B cell (primary cell): ENCODE results near the gene FFAR3. TPM values are rescaled to one million over a fixed set of nuclear protein-coding genes. Genes with fewer than 3 reads are reported as not detected.

ENCODE experiments used
- ATAC-seq: fragments of 200-7000 bp; cut with Tn5 transposase; one replicate; pipeline ENCODE4 v1.10.0; 2021; ENCODE audit warnings: low read depth, mild to moderate bottlenecking, moderate number of reproducible peaks, moderate library complexity
- CTCF ChIA-PET: fragments of 350-600 bp; sonication (Branson Sonifier 250); formaldehyde crosslinking; loops from one replicate; lab custom pipeline; 2021; ENCODE audit warnings: antibody characterized with exemption, inconsistent platforms; lab: Charles Lee
- POLR2A ChIA-PET: fragments of 350-600 bp; sonication (Branson Sonifier 250); formaldehyde crosslinking; loops from one replicate; lab custom pipeline; 2021; ENCODE audit warnings: antibody characterized with exemption; lab: Charles Lee
- DNase-seq: peaks from one replicate; pipeline ENCODE4 v3.0.0; 2013
- H2AFZ ChIP-seq: 2 replicates; pipeline ENCODE4 v1.6.1; 2012; ENCODE audit warnings: mild to moderate bottlenecking, low read depth, low read length; ENCODE audit not compliant: insufficient read depth, poor library complexity, severe bottlenecking
- H3K27ac ChIP-seq, 2 donors: 1 replicate in 1 of 2; 2 replicates in 1 of 2; pipeline ENCODE4 v1.5.1; 2012 to 2013; ENCODE audit warnings: low read length in 2 of 2, mild to moderate bottlenecking in 2 of 2, moderate library complexity in 1 of 2
- H3K27me3 ChIP-seq, 4 experiments: fragments of 200-600 bp in 1 of 4; sonication (generic) in 1 of 4; replicated peaks in 1 of 4; 1 replicate in 2 of 4; 2 replicates in 2 of 4; pipeline versions ENCODE4 v1.6.1 to v1.7.0; 2013 to 2016; ENCODE audit warnings: low read length in 3 of 4, mild to moderate bottlenecking in 2 of 4, mixed read lengths in 1 of 4, moderate library complexity in 1 of 4; ENCODE audit not compliant: insufficient read depth in 4 of 4, control insufficient read depth in 3 of 4; ENCODE audit errors: control extremely low read depth in 1 of 4
- H3K36me3 ChIP-seq, 2 experiments: replicated peaks in 1 of 2; 1 replicate in 1 of 2; 2 replicates in 1 of 2; pipeline versions ENCODE4 v1.6.1 to v1.7.1; 2013; ENCODE audit warnings: low read length in 1 of 2; ENCODE audit not compliant: insufficient read depth in 2 of 2, control insufficient read depth in 1 of 2; ENCODE audit errors: control extremely low read depth in 1 of 2, extremely low read depth in 1 of 2
- H3K4me1 ChIP-seq, 2 donors: fragments of 200-600 bp in 1 of 2; sonication (generic) in 1 of 2; 1 replicate in 1 of 2; 2 replicates in 1 of 2; pipeline versions ENCODE4 v1.5.1 to v1.6.1; 2013 to 2017; ENCODE audit warnings: low read length in 2 of 2; ENCODE audit not compliant: control insufficient read depth in 2 of 2, insufficient read depth in 2 of 2
- H3K4me2 ChIP-seq: replicated peaks from 2 replicates; pipeline ENCODE3; 2012; ENCODE audit warnings: mild to moderate bottlenecking, low read depth, low read length; ENCODE audit not compliant: poor library complexity, severe bottlenecking
- H3K4me3 ChIP-seq, 5 experiments: fragments of 200-600 bp in 1 of 5; sonication (generic) in 1 of 5; 1 replicate in 3 of 5; 2 replicates in 2 of 5; pipeline versions ENCODE4 v1.5.1 to v1.7.0; 2011 to 2016; ENCODE audit warnings: low read length in 4 of 5, mild to moderate bottlenecking in 4 of 5, low read depth in 2 of 5, control low read depth in 1 of 5, moderate library complexity in 1 of 5; ENCODE audit not compliant: insufficient read depth in 1 of 5; ENCODE audit errors: control extremely low read depth in 1 of 5, extremely low read depth in 1 of 5
- H3K79me2 ChIP-seq: fragments of 200-600 bp; sonication (generic); one replicate; pipeline ENCODE4 v1.6.0; 2016; ENCODE audit warnings: low read length; ENCODE audit not compliant: control insufficient read depth, insufficient read depth
- H3K9ac ChIP-seq: fragments of 200-600 bp; sonication (generic); 2 replicates; pipeline ENCODE4 v1.6.1; 2017; ENCODE audit warnings: mild to moderate bottlenecking, low read length, moderate library complexity
- H3K9me3 ChIP-seq, 3 donors: one replicate each; pipeline versions ENCODE4 v1.6.1 to v1.7.1; 2013; ENCODE audit warnings: low read length in 2 of 3; ENCODE audit not compliant: control insufficient read depth in 2 of 3, insufficient read depth in 1 of 3; ENCODE audit errors: control extremely low read depth in 1 of 3
- H4K20me1 ChIP-seq: 2 replicates; pipeline ENCODE4 v1.6.0; 2012; ENCODE audit warnings: mild to moderate bottlenecking, low read length; ENCODE audit not compliant: insufficient read depth, control insufficient read depth, poor library complexity, severe bottlenecking
- H3K27ac Mint-ChIP-seq: one replicate; pipeline ENCODE4 v1.8.0; 2021; ENCODE audit warnings: mixed read lengths
- H3K27me3 Mint-ChIP-seq: one replicate; pipeline ENCODE4 v1.8.0; 2021; ENCODE audit warnings: mixed read lengths
- H3K4me1 Mint-ChIP-seq: one replicate; pipeline ENCODE4 v1.8.0; 2021; ENCODE audit warnings: mixed read lengths
- H3K4me3 Mint-ChIP-seq: one replicate; pipeline ENCODE4 v1.8.0; 2021; ENCODE audit warnings: mixed read lengths
- H3K9me3 Mint-ChIP-seq: one replicate; pipeline ENCODE4 v1.8.0; 2022; ENCODE audit warnings: mixed read lengths; ENCODE audit not compliant: insufficient read depth
- EZH2 ChIP-seq: IDR thresholded peaks from 2 replicates; pipeline ENCODE4 v1.6.1; 2012; ENCODE audit warnings: borderline replicate concordance, low read depth, mild to moderate bottlenecking, moderate library complexity, low read length; ENCODE audit not compliant: insufficient read depth, poor library complexity, severe bottlenecking
- WGBS: methylation state at CpG from one replicate; pipeline ENCODE4 v1.1.5; 2013; ENCODE audit warnings: missing lambda C conversion rate; ENCODE audit not compliant: insufficient coverage; 5-methylcytosine and 5-hydroxymethylcytosine counted together
- intact Hi-C: fragments of 100-400 bp; cut with micrococcal nuclease; formaldehyde crosslinking; loops from one replicate; pipeline ENCODE4 v1.10.0; 2022
- polyA plus RNA-seq: library from polyadenylated mRNA; depleted of rRNA; stranded (reverse); fragments of >200 nt; gene quantifications from 2 replicates; pipeline ENCODE4 v1.2.3, GENCODE V29; 2012
- total RNA-seq, 2 donors: library from RNA; stranded (reverse); fragments of 120-200 nt in 1 of 2; gene quantifications; 1 replicate in 1 of 2; 2 replicates in 1 of 2; pipeline versions ENCODE4 v1.2.3 to v1.2.4, GENCODE V29; 2013 to 2022
- TF ChIP-seq, protein P1 (sequence below): fragments of 200-600 bp; IDR thresholded peaks from one replicate; pipeline ENCODE4 v1.8.0; 2022; ENCODE audit warnings: antibody characterized with exemption, mild to moderate bottlenecking

The FFAR3 gene
- total and polyA plus RNA-seq, 2 donors (not counting 1 experiment from before 2014, with no cell fraction given) = 0.63 TPM; not detected in 1

DNA sequence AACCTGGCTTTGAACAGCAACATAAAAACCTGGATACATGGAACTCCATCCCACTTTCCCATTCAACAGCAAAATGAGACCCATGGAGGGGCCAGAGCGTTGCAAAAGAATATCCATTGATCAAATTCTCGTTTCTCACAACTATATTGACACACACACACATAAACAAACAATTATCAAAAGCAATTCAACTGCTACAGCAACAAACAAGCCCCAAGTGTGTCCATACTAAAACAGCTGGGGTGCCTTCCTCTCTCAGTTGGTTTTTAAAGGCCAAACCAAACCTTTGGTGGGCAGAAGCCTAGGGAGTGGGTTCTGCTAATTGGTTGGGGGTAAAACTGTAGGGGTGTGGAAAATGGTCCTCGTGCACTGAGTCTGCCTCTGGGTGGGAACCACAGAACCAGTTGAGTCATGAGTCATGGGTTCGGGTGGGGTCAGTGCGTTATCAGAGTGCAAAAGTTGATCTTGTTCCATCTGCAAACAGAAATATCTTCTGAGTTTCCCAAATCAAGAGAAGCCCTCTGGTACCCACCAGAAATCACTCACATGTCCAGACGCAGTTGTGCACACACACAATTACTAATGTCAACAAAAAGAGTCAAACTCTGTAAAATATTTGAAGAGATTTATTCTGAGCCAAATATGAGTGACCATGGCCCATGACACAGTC lies 31.1 kb downstream of the FFAR3 start:
- no peak for TF ChIP-seq EZH2
- TF ChIP-seq, protein P1, sequence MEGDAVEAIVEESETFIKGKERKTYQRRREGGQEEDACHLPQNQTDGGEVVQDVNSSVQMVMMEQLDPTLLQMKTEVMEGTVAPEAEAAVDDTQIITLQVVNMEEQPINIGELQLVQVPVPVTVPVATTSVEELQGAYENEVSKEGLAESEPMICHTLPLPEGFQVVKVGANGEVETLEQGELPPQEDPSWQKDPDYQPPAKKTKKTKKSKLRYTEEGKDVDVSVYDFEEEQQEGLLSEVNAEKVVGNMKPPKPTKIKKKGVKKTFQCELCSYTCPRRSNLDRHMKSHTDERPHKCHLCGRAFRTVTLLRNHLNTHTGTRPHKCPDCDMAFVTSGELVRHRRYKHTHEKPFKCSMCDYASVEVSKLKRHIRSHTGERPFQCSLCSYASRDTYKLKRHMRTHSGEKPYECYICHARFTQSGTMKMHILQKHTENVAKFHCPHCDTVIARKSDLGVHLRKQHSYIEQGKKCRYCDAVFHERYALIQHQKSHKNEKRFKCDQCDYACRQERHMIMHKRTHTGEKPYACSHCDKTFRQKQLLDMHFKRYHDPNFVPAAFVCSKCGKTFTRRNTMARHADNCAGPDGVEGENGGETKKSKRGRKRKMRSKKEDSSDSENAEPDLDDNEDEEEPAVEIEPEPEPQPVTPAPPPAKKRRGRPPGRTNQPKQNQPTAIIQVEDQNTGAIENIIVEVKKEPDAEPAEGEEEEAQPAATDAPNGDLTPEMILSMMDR = no peak
- H3K4me2 ChIP-seq = no peak overlapping the region
- no peaks in the 10 kb centered on the region for H3K36me3 ChIP-seq
- H3K27ac ChIP-seq = no peak overlapping the region
- Mint-ChIP-seq H3K27ac (no peak overlapping the region), H3K9me3 (peaks cover 2% of the 10 kb centered on the region), H3K4me1 (no peaks in the 10 kb centered on the region), H3K4me3 (no peak overlapping the region), H3K27me3 (peaks cover 2% of the 10 kb centered on the region)
- H3K4me1 ChIP-seq = no peaks in the 10 kb centered on the region
- peaks cover 5 to 20% (median 12%) of the 10 kb centered on the region in 3 donors for H3K9me3 ChIP-seq
- H2AFZ ChIP-seq = no peak overlapping the region
- DNase-seq (no peak), ATAC-seq (no peak)
- no peaks in the 10 kb centered on the region for H3K27me3 ChIP-seq
- WGBS = 73% methylated on average over 4 of the region's 6 CpGs
- ChIA-PET CTCF (no interaction called here), POLR2A (no interaction called here)
- H3K9ac ChIP-seq = no peak overlapping the region
- intact Hi-C loops = no loop called here
- no peak overlapping the region for H3K4me3 ChIP-seq
- no peaks in the 10 kb centered on the region for H4K20me1 ChIP-seq
- no peaks in the 10 kb centered on the region for H3K79me2 ChIP-seq
